GM21367 (cell line): ENCODE measurements around the gene ANKRD65.
"Not testable (repeated sequence)": the region's sequence is repeated elsewhere in the genome, so short reads cannot be mapped to it uniquely, and the experiment has no call there.

ENCODE experiments used
- ATAC-seq: cut with Tn5 transposase; IDR thresholded peaks from one replicate; pipeline ENCODE4 v1.9.1; 2021; ENCODE audit not compliant: unreplicated experiment

Gene ANKRD65

GRCh38 chr1:1399187-1399871 lies 21.7 kb downstream of the ANKRD65 start, which contains the start of gene CCNL2:
Gene CCNL2 (minus strand): TSS chr1:1399335. CDS start chr1:1399306, 29 bp downstream.
- peak; percentile 88 for ATAC-seq

- no peak for ATAC-seq
These were observed 22.3 kb downstream of the ANKRD65 start for GRCh38 chr1:1398677-1399186.

GRCh38 chr1:1397839-1398523 lies 23.1 kb downstream of the ANKRD65 start:
- ATAC-seq, result no peak

GRCh38 chr1:1395166-1395565 lies 25.9 kb downstream of the ANKRD65 start:
- no peak for ATAC-seq

GRCh38 chr1:1394116-1394515 lies 27.0 kb downstream of the ANKRD65 start:
- no peak for ATAC-seq

- no peak for ATAC-seq
These were observed 27.6 kb downstream of the ANKRD65 start for GRCh38 chr1:1393428-1393827.

GRCh38 chr1:1393014-1393413 lies 28.1 kb downstream of the ANKRD65 start:
- no peak for ATAC-seq

- ATAC-seq, result no peak
These were observed 29.9 kb downstream of the ANKRD65 start for GRCh38 chr1:1391225-1391624.

- ATAC-seq, result no peak
These were observed 30.4 kb downstream of the ANKRD65 start for GRCh38 chr1:1390675-1391074.

GRCh38 chr1:1388078-1388472 lies 33.0 kb downstream of the ANKRD65 start:
- ATAC-seq, result no peak

- ATAC-seq, result no peak
These were observed 33.7 kb downstream of the ANKRD65 start for GRCh38 chr1:1387098-1388077.

- ATAC-seq, result no peak
These were observed 35.1 kb downstream of the ANKRD65 start for GRCh38 chr1:1385931-1386330.

- ATAC-seq, result not testable (repeated sequence)
These were observed 35.7 kb downstream of the ANKRD65 start for GRCh38 chr1:1385339-1385738.

GRCh38 chr1:1381294-1381693 lies 39.8 kb downstream of the ANKRD65 start:
- ATAC-seq, result no peak

GRCh38 chr1:1380860-1381259 lies 40.2 kb downstream of the ANKRD65 start:
- no peak for ATAC-seq

- no peak for ATAC-seq
These were observed 43.4 kb downstream of the ANKRD65 start for GRCh38 chr1:1377540-1378205.

GRCh38 chr1:1376551-1377226 lies 44.4 kb downstream of the ANKRD65 start:
- ATAC-seq, result no peak

- ATAC-seq, result peak; percentile 77
These were observed 46.0 kb downstream of the ANKRD65 start, which contains the start of gene AURKAIP1 for GRCh38 chr1:1374929-1375662. Gene AURKAIP1 (minus strand): TSS chr1:1375207. CDS start chr1:1374756, 451 bp downstream.

GRCh38 chr1:1374589-1374928 lies 46.5 kb downstream of the ANKRD65 start:
- ATAC-seq, result peak; percentile 1
